NCI-H82 treated with DMSO at 0.1 percent for 48 hours (cell line): ENCODE results near the gene PTCD1.

Source experiments
- DNase-seq: peaks from one replicate; lab custom pipeline; 2025; ENCODE audit not compliant: unreplicated experiment; lab: John Stamatoyannopoulos, UW

The PTCD1 gene

DNA sequence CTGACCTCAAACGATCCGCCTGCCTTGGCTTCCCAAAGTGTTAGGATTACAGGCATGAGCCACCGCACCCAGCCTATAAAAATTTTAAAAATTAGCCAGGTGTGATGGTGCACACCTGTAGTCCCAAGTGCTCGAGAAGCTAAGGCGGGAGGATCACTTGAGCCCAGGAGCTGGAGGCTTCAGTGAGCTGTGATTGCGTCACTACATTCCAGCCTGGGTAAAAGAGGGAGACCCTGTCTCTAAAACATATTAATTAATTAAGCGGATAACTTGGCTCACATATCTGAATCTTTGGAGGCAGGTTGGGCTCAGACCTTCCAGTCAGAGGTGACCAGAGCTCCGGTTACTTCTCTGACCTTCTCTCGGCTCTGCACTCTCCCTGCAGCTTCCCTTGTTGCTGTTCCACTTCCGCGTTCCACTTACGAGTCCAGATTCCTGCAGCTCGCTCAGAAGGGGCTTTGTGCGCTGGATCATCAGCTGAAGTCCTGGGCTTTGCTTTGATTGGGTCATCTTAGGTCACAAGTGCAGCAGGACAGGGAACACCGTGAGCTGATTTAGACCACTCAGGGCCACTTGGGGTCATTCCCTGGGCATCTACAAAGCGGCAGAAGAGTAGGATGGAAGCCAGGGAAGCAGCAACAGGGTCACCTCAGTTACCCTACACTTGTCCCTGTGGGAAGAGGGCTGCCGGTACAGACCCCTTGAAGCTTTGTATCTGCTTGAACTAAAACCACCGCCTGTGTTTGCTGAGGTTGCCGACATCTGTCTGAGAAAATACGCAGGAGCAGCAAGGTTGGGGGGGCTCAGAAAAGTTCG lies 66.1 kb downstream of the PTCD1 start:
- no peak for DNase-seq

DNA sequence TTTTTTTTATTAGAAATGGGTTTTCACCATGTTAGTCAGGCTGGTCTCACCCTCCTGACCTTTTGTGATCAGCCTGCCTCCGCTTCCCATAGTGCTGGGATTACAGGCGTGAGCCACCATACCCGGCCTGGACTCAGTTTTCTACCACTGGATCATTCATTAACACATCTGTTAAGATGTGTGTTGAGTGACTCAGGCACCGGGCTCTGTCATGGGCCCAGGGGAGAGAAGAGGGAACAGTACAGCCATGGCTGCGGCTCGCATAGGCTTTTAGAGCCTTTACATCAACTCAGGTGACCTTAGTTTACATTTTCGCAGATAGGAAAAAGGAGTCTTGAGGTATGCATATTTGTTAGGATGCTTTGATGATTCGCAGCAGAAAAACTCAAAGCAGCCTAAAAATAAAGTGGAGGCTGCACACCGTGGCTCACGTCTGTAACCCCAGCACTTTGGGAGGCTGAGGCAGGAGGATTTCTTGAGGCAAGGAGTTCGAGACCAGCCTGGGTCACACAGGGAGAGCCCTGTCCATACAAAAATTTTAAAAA lies 67.2 kb downstream of the PTCD1 start:
- no peak for DNase-seq

DNA sequence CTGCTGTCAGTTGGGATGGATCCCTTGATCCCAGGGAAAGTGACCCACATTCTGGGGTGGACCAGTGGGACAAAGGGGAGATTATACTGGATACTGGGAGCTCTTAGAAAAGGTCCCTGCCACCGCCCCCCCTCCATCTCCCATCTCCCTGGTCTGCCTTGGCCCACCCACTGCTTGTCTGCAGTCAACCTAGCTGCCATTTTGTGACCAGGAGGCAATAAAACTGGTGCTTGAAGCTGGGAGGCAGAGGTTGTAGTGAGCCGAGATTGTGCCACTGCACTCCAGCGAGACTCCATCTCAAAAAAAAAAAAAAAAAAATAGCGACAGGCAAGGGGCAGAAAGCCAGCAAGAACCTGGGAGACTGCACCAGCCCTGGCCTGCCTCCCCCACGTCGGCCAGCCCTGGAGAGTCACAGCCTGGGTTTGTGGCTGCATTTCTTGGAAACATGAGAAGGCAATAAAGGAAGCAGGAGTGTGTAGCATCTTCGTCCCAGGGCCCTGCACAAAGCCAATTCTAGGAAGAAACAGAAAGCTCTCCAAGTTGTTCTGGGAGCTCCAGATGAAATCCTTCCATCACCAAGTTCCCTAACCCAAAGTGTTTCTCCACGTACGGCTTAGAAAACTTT lies 68.7 kb downstream of the PTCD1 start:
- no peak for DNase-seq

DNA sequence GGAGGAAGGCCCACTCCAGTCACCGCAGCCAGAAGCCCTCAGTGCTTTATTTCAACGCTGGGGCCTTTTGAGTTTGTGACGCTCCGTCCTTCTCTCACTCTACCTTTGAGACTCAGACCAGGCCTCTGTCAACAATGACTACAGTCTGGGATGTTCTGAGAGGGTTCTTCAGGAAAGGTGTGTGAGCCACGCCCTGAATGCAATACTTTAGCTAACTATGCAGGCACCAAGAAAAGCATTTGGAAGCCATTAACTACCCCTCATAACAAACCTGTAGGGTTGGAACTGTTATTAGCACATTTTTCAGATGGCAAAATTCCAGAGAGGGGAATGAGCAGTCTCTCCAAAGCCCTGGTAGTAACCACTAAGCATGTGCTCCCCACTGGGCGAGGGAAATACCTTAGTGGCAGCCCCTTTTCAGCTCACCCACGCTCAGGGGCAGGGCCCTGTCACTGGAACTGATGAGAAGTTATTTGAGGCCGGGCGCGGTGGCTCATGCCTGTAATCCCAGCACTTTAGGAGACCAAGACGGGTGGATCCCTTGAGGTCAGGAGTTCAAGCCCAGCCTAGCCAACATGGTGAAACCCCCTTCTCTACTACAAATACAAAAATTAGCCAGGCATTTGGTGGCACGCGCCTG lies 69.7 kb downstream of the PTCD1 start:
- no peak for DNase-seq
